HepG2 (cell line): ENCODE measurements around the gene KIF9. TPM values are rescaled to one million over a fixed set of nuclear protein-coding genes. Genes with fewer than 3 reads are reported as not detected.
A peak's percentile ranks its signal among the peaks of the same experiment; 100 is the strongest.

Experiments used
- BRD4 ChIP-seq: sonication (generic); formaldehyde crosslinking; IDR thresholded peaks from 2 replicates; pipeline ENCODE4 v1.4.0; 2020; ENCODE audit warnings: missing genetic modification reagents
- JUNB ChIP-seq: sonication (generic); formaldehyde crosslinking; IDR thresholded peaks from 2 replicates; pipeline ENCODE4 v1.8.0; 2022; ENCODE audit warnings: missing genetic modification reagents, mild to moderate bottlenecking, borderline replicate concordance
- KAT8 ChIP-seq: IDR thresholded peaks from 2 replicates; pipeline ENCODE4 v1.6.1; 2016; ENCODE audit warnings: missing genetic modification reagents, missing compliant biosample characterization
- KDM5A ChIP-seq: fragments of 200-600 bp; sonication (generic); IDR thresholded peaks from 2 replicates; pipeline ENCODE4 v1.7.0; 2018; ENCODE audit warnings: antibody characterized with exemption, mild to moderate bottlenecking, low read length, borderline replicate concordance
- MBNL3 ChIP-seq: fragments of 250-450 bp; sonication (Bioruptor Pico); conservative IDR thresholded peaks from 2 replicates; pipeline ENCODE4 v1.8.0; 2022; ENCODE audit warnings: mild to moderate bottlenecking, inconsistent platforms
- MTA3 ChIP-seq: sonication (generic); formaldehyde crosslinking; IDR thresholded peaks from 2 replicates; pipeline ENCODE4 v1.4.0; 2020; ENCODE audit warnings: missing genetic modification reagents
- PHF21A ChIP-seq: sonication (generic); formaldehyde crosslinking; IDR thresholded peaks from 2 replicates; pipeline ENCODE4 v1.5.0; 2020; ENCODE audit warnings: mild to moderate bottlenecking, missing genetic modification reagents
- RAD21 ChIP-seq: fragments of 450-650 bp; formaldehyde crosslinking; IDR thresholded peaks from 2 replicates; pipeline ENCODE4 v1.5.0; 2020; ENCODE audit warnings: mild to moderate bottlenecking
- RAD51 ChIP-seq: fragments of 450-650 bp; IDR thresholded peaks from 2 replicates; pipeline ENCODE4 v1.6.1; 2016; ENCODE audit warnings: borderline replicate concordance
- RNF219 ChIP-seq: sonication (generic); formaldehyde crosslinking; IDR thresholded peaks from 2 replicates; pipeline ENCODE4 v1.5.0; 2020; ENCODE audit warnings: mild to moderate bottlenecking, missing genetic modification reagents
- SIX1 ChIP-seq: sonication (generic); formaldehyde crosslinking; IDR thresholded peaks from 2 replicates; pipeline ENCODE4 v1.4.0; 2020; ENCODE audit warnings: missing genetic modification reagents, borderline replicate concordance
- SOX5 ChIP-seq: IDR thresholded peaks from 2 replicates; pipeline ENCODE4 v1.6.1; 2016; ENCODE audit warnings: borderline replicate concordance
- SRSF4 ChIP-seq: fragments of 200-400 bp; formaldehyde crosslinking; IDR thresholded peaks from one replicate; pipeline ENCODE4 v1.6.1; 2018; ENCODE audit warnings: mild to moderate bottlenecking, low read depth, low read length, moderate library complexity; ENCODE audit not compliant: poor library complexity, severe bottlenecking
- SRSF9 ChIP-seq: fragments of 200-400 bp; formaldehyde crosslinking; IDR thresholded peaks from 2 replicates; pipeline ENCODE4 v1.6.1; 2018; ENCODE audit warnings: borderline replicate concordance, mild to moderate bottlenecking, low read depth, low read length; ENCODE audit not compliant: insufficient read depth, poor library complexity, severe bottlenecking
- TAF1 ChIP-seq: sonication (generic); formaldehyde crosslinking; IDR thresholded peaks from 2 replicates; pipeline ENCODE4 v1.4.0; 2020; ENCODE audit warnings: missing genetic modification reagents
- TBP ChIP-seq: sonication (generic); formaldehyde crosslinking; IDR thresholded peaks from 2 replicates; pipeline ENCODE4 v1.5.0; 2020; ENCODE audit warnings: missing genetic modification reagents
- ZBTB39 ChIP-seq: sonication (generic); formaldehyde crosslinking; IDR thresholded peaks from 2 replicates; pipeline ENCODE4 v1.5.0; 2020; ENCODE audit warnings: missing genetic modification reagents
- ZNF10 ChIP-seq: sonication (generic); formaldehyde crosslinking; IDR thresholded peaks from 2 replicates; pipeline ENCODE4 v1.4.0; 2020; ENCODE audit warnings: mild to moderate bottlenecking, low read depth, missing genetic modification reagents, borderline replicate concordance
- ZNF160 ChIP-seq: sonication (generic); formaldehyde crosslinking; IDR thresholded peaks from 2 replicates; pipeline ENCODE4 v1.8.0; 2022; ENCODE audit warnings: mild to moderate bottlenecking, inconsistent platforms, missing genetic modification reagents
- ZNF180 ChIP-seq: sonication (generic); formaldehyde crosslinking; IDR thresholded peaks from 2 replicates; pipeline ENCODE4 v1.4.0; 2020; ENCODE audit warnings: low read depth, missing genetic modification reagents, borderline replicate concordance
- ZNF496 ChIP-seq: sonication (generic); formaldehyde crosslinking; IDR thresholded peaks from 2 replicates; pipeline ENCODE4 v1.8.1; 2023; ENCODE audit warnings: mild to moderate bottlenecking, moderate library complexity, missing genetic modification reagents; ENCODE audit not compliant: insufficient replicate concordance
- ZNF550 ChIP-seq: sonication (generic); formaldehyde crosslinking; IDR thresholded peaks from 2 replicates; pipeline ENCODE4 v1.4.0; 2020; ENCODE audit warnings: mild to moderate bottlenecking, missing genetic modification reagents, borderline replicate concordance
- ZNF629 ChIP-seq: sonication (generic); formaldehyde crosslinking; conservative IDR thresholded peaks from 2 replicates; pipeline ENCODE4 v1.5.0; 2020; ENCODE audit warnings: missing genetic modification reagents
- polyA plus RNA-seq, 8 experiments: library from polyadenylated mRNA; depleted of rRNA in 3 of 8; stranded (reverse) in 7 of 8; unstranded in 1 of 8; fragments of >200 nt; fragmentation: Illumina TruSeq in 4 of 8; extraction: Trizol in 4 of 8; gene quantifications; 2 replicates each; pipeline versions ENCODE4 v1.2.1 to v1.2.3, GENCODE V29; 2011 to 2016; ENCODE audit warnings: low read depth in 4 of 8, missing spikeins in 1 of 8, mixed read lengths in 1 of 8; ENCODE audit not compliant: insufficient read depth in 1 of 8
- total RNA-seq, 5 experiments: library from RNA; depleted of rRNA; stranded (reverse); fragments of >200 nt; fragmentation: Illumina TruSeq; extraction: Trizol; gene quantifications; 2 replicates each; pipeline ENCODE4 v1.2.3, GENCODE V29; 2016; ENCODE audit warnings: low read depth in 1 of 5
- TF ChIP-seq, protein P1 (sequence below): sonication (generic); formaldehyde crosslinking; IDR thresholded peaks from 2 replicates; pipeline ENCODE4 v1.9.0; 2022; ENCODE audit warnings: low read depth, missing genetic modification reagents

The KIF9 gene
- total and polyA plus RNA-seq, 2 of the 13 experiments (the other 11 are each of a cell fraction or from before 2014, with no cell fraction given) = 5.1 to 16.9 TPM

- TF ChIP-seq TAF1 (peak; percentile 76), ZNF10 (CRISPR knock-in tag) (no peak), TBP (CRISPR knock-in tag) (no peak), MBNL3 (CRISPR knock-in tag) (no peak), KAT8 (peak; percentile 97), ZNF629 (CRISPR knock-in tag) (no peak), ZNF550 (CRISPR knock-in tag) (no peak), SOX5 (peak; percentile 59; the same call in 1 of the 2 replicates), BRD4 (no peak; the same call in 1 of the 2 replicates), JUNB (CRISPR knock-in tag) (peak; percentile 67), SRSF4 (no peak), MTA3 (CRISPR knock-in tag) (no peak), ZNF160 (CRISPR knock-in tag) (no peak), SRSF9 (no peak), RAD21 (peak; percentile 11; the same call in 1 of the 2 replicates), ZNF180 (CRISPR knock-in tag) (no peak), PHF21A (CRISPR knock-in tag) (peak; percentile 85), KDM5A (peak; percentile 93), ZBTB39 (CRISPR knock-in tag) (no peak), RAD51 (no peak), RNF219 (no peak), SIX1 (CRISPR knock-in tag) (peak; percentile 14; the same call in 1 of the 2 replicates), ZNF496 (CRISPR knock-in tag) (no peak)
- TF ChIP-seq, protein P1, sequence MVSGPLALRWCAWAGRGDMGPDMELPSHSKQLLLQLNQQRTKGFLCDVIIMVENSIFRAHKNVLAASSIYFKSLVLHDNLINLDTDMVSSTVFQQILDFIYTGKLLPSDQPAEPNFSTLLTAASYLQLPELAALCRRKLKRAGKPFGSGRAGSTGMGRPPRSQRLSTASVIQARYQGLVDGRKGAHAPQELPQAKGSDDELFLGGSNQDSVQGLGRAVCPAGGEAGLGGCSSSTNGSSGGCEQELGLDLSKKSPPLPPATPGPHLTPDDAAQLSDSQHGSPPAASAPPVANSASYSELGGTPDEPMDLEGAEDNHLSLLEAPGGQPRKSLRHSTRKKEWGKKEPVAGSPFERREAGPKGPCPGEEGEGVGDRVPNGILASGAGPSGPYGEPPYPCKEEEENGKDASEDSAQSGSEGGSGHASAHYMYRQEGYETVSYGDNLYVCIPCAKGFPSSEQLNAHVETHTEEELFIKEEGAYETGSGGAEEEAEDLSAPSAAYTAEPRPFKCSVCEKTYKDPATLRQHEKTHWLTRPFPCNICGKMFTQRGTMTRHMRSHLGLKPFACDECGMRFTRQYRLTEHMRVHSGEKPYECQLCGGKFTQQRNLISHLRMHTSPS (CRISPR knock-in tag) = no peak
Observed at GRCh38 chr3:47282424-47283192, at the start of gene KIF9, which contains the start of gene KLHL18 (continued).
